GM12878 (cell line): ENCODE data around the gene KRTAP1-3. TPM values are rescaled to one million over a fixed set of nuclear protein-coding genes. Genes with fewer than 3 reads are reported as not detected.
"Not testable (repeated sequence)": the region's sequence is repeated elsewhere in the genome, so short reads cannot be mapped to it uniquely, and the experiment has no call there.

Source experiments
- ATAC-seq: fragments of 200-7000 bp; cut with Tn5 transposase; 3 replicates; pipeline ENCODE4 v1.9.1; 2020; ENCODE audit warnings: mild to moderate bottlenecking, moderate library complexity
- BruUV-seq: library from RNA; stranded (reverse); fragments of 400-500 nt; replicated peaks from 2 replicates; lab custom pipeline; 2021; lab: Mats Ljungman, UMichigan
- CTCF ChIA-PET: fragments of 300-600 bp; sonication (Branson Sonifier 250); formaldehyde crosslinking; extraction: SDS; loops from one replicate; lab custom pipeline; 2021; ENCODE audit warnings: inconsistent platforms; lab: Yijun Ruan, JAX
- POLR2A ChIA-PET: fragments of 350-600 bp; formaldehyde crosslinking; extraction: SDS; loops from one replicate; lab custom pipeline; 2021; ENCODE audit warnings: inconsistent platforms; lab: Charles Lee
- RAD21 ChIA-PET: fragments of 300-600 bp; sonication (Branson Sonifier 250); formaldehyde crosslinking; loops from one replicate; lab custom pipeline; 2023; ENCODE audit warnings: antibody characterized with exemption; ENCODE audit not compliant: unreplicated experiment; lab: Charles Lee
- SMC1A ChIA-PET: fragments of 300-600 bp; sonication (Branson Sonifier 250); formaldehyde crosslinking; loops from one replicate; lab custom pipeline; 2023; ENCODE audit not compliant: unreplicated experiment, uncharacterized antibody; lab: Charles Lee
- DNase-seq: peaks from one replicate; pipeline ENCODE4 v3.0.0-alpha.2; 2011; ENCODE audit warnings: low read depth, low spot score
- FAIRE-seq: peaks from 3 replicates; lab custom pipeline; 2011; peaks lifted over from hg19 to GRCh38; lab: Jason Lieb, UNC
- H2AFZ ChIP-seq: 2 replicates; pipeline ENCODE4 v1.6.0; 2011; ENCODE audit warnings: low read depth, low read length, control low read depth; ENCODE audit not compliant: control insufficient read depth
- H3K27ac ChIP-seq: 2 replicates; pipeline ENCODE4 v1.5.1; 2011; ENCODE audit warnings: control low read depth; ENCODE audit not compliant: control insufficient read depth, insufficient read depth
- H3K27me3 ChIP-seq, 2 experiments: replicated peaks in 1 of 2; 2 replicates each; pipeline versions ENCODE4 v1.6.0 to v1.6.1; 2011; ENCODE audit warnings: low read length in 1 of 2; ENCODE audit not compliant: control insufficient read depth in 2 of 2, insufficient read depth in 2 of 2
- H3K36me3 ChIP-seq, 2 experiments: 2 replicates each; pipeline ENCODE4 v1.5.1; 2011; ENCODE audit warnings: low read length in 1 of 2; ENCODE audit not compliant: control insufficient read depth in 2 of 2, insufficient read depth in 2 of 2
- H3K4me1 ChIP-seq: 2 replicates; pipeline ENCODE4 v1.6.1; 2011; ENCODE audit warnings: mild to moderate bottlenecking, low read length, moderate library complexity, mixed read lengths; ENCODE audit not compliant: control insufficient read depth, insufficient read depth
- H3K4me2 ChIP-seq: 2 replicates; pipeline ENCODE4 v1.6.0; 2011; ENCODE audit warnings: control low read depth; ENCODE audit not compliant: control insufficient read depth, insufficient read depth
- H3K4me3 ChIP-seq: fragments of 200-600 bp; sonication (generic); 2 replicates; pipeline ENCODE4 v1.5.1; 2016
- H3K79me2 ChIP-seq: 2 replicates; pipeline ENCODE4 v1.6.0; 2011; ENCODE audit warnings: low read length; ENCODE audit not compliant: control insufficient read depth, insufficient read depth
- H3K9ac ChIP-seq: 2 replicates; pipeline ENCODE4 v1.8.0; 2011; ENCODE audit warnings: low read length, control low read depth, mixed read lengths; ENCODE audit not compliant: control insufficient read depth, insufficient read depth
- H3K9me3 ChIP-seq: replicated peaks from 3 replicates; pipeline ENCODE4 v1.5.1; 2011; ENCODE audit warnings: mild to moderate bottlenecking, low read length; ENCODE audit not compliant: control insufficient read depth, insufficient read depth
- H4K20me1 ChIP-seq: 2 replicates; pipeline ENCODE4 v1.6.0; 2011; ENCODE audit not compliant: control insufficient read depth, insufficient read depth
- GATAD2B ChIP-seq: fragments of 450-650 bp; conservative IDR thresholded peaks from 2 replicates; pipeline ENCODE4 v1.6.1; 2017; ENCODE audit warnings: low read depth, mild to moderate bottlenecking, moderate library complexity
- LARP7 ChIP-seq: fragments of 450-650 bp; IDR thresholded peaks from 2 replicates; pipeline ENCODE4 v1.6.1; 2017; ENCODE audit warnings: mild to moderate bottlenecking
- RB1 ChIP-seq: fragments of 450-650 bp; formaldehyde crosslinking; IDR thresholded peaks from 2 replicates; pipeline ENCODE4 v1.6.1; 2017; ENCODE audit warnings: mild to moderate bottlenecking, borderline replicate concordance
- TARDBP ChIP-seq: IDR thresholded peaks from 2 replicates; pipeline ENCODE4 v1.6.1; 2016; ENCODE audit warnings: borderline replicate concordance
- ZNF592 ChIP-seq: fragments of 450-650 bp; IDR thresholded peaks from 2 replicates; pipeline ENCODE4 v1.6.1; 2017; ENCODE audit warnings: mild to moderate bottlenecking, moderate library complexity
- ZNF687 ChIP-seq: fragments of 450-650 bp; IDR thresholded peaks from 2 replicates; pipeline ENCODE4 v1.6.1; 2017; ENCODE audit warnings: mild to moderate bottlenecking, moderate library complexity
- WGBS: methylation state at CpG from one replicate; pipeline ENCODE4 v1.1.6; 2016; ENCODE audit warnings: low lambda C conversion rate; ENCODE audit not compliant: insufficient replicate concordance, insufficient coverage; ENCODE audit errors: missing lambda C conversion rate; 5-methylcytosine and 5-hydroxymethylcytosine counted together
- in situ Hi-C: fragments of 300-500 bp; cut with MboI; formaldehyde crosslinking; loops from 9 replicates; pipeline ENCODE4 v1.14.3; 2018; ENCODE audit warnings: mixed read lengths
- intact Hi-C: fragments of 100-400 bp; cut with micrococcal nuclease; formaldehyde crosslinking; loops from one replicate; pipeline ENCODE4 v1.14.2; 2022; ENCODE audit not compliant: unreplicated experiment
- polyA plus RNA-seq, 11 experiments: library from polyadenylated mRNA; depleted of rRNA in 4 of 11; unstranded in 6 of 11; stranded (reverse) in 5 of 11; fragments of >200 nt; fragmentation: Nextera tagmentation in 4 of 11; fragmentation: Illumina TruSeq in 1 of 11; extraction: Ambion mirVana in 4 of 11; extraction: Trizol in 1 of 11; gene quantifications; 1 replicate in 1 of 11; 2 replicates in 10 of 11; pipeline versions ENCODE4 v1.2.1 to v1.2.3, GENCODE V29; 2011 to 2016; ENCODE audit warnings: inconsistent platforms in 2 of 11, missing spikeins in 2 of 11, low read depth in 1 of 11
- total RNA-seq, 4 experiments: library from RNA; depleted of rRNA in 3 of 4; stranded (reverse); fragments of >200 nt in 3 of 4; fragmentation: Illumina TruSeq in 1 of 4; extraction: Trizol in 1 of 4; gene quantifications; 2 replicates each; pipeline versions ENCODE4 v1.2.1 to v1.2.3, GENCODE V29; 2013 to 2021

Gene KRTAP1-3
- total and polyA plus RNA-seq, 10 of the 15 experiments (the other 5 are each of a cell fraction or from before 2014, with no cell fraction given) = not detected

GRCh38 chr17:41002814-41003213 lies 31.9 kb downstream of the KRTAP1-3 start (continued):
- no peak for TF ChIP-seq RB1
- no peak for TF ChIP-seq GATAD2B

GRCh38 chr17:41001795-41002194 lies 32.9 kb downstream of the KRTAP1-3 start:
- FAIRE-seq (no peak), ATAC-seq (no peak), DNase-seq (no peak)
- no peak overlapping the region for H2AFZ ChIP-seq
- H3K27ac ChIP-seq = no peak overlapping the region
- no TSS peak for BruUV-seq
- no peaks in the 10 kb centered on the region for H4K20me1 ChIP-seq
- H3K79me2 ChIP-seq = no peaks in the 10 kb centered on the region
- in situ Hi-C loops (no loop called here), intact Hi-C loops (no loop called here)
- H3K4me1 ChIP-seq = no peaks in the 10 kb centered on the region
- TF ChIP-seq ZNF592 (no peak), ZNF687 (no peak), TARDBP (no peak), LARP7 (no peak)
- H3K9me3 ChIP-seq = no peaks in the 10 kb centered on the region
- H3K27me3 ChIP-seq = peaks cover 0 to 1% of the 10 kb centered on the region in 2 experiments; a peak in 2 of 4 replicates
- ChIA-PET CTCF (no interaction called here), RAD21 (no interaction called here), SMC1A (no interaction called here), POLR2A (no interaction called here)
- no peak overlapping the region for H3K9ac ChIP-seq
- WGBS = 52% methylated on average over 4 of the region's 4 CpGs
- H3K4me3 ChIP-seq = no peak overlapping the region
- H3K4me2 ChIP-seq = no peak overlapping the region
- no peaks in the 10 kb centered on the region for H3K36me3 ChIP-seq

- BruUV-seq, intact Hi-C loops: not testable (repeated sequence)
- WGBS = 46% methylated on average over 4 of the region's 6 CpGs
These were observed 35.1 kb downstream of the KRTAP1-3 start, which contains the start of gene KRTAP3-2 for GRCh38 chr17:40999563-40999962. Gene KRTAP3-2 (minus strand): TSS chr17:40999906. CDS start chr17:40999853, 53 bp downstream.

More at GRCh38 chr17:40999563-40999962, 35.1 kb downstream of the KRTAP1-3 start, which contains the start of gene KRTAP3-2:
- H3K4me2 ChIP-seq, CTCF ChIA-PET, H3K79me2 ChIP-seq, H3K4me1 ChIP-seq, RAD21 ChIA-PET, H3K27ac ChIP-seq, ATAC-seq, H3K4me3 ChIP-seq, SMC1A ChIA-PET, H3K27me3 ChIP-seq, H3K9me3 ChIP-seq, POLR2A ChIA-PET, in situ Hi-C loops, FAIRE-seq, H3K36me3 ChIP-seq, DNase-seq, H3K9ac ChIP-seq, H4K20me1 ChIP-seq, H2AFZ ChIP-seq: not testable (repeated sequence)
